ENCODE results near the gene ALDH18A1. TPM values are rescaled to one million over a fixed set of nuclear protein-coding genes. Genes with fewer than 3 reads are reported as not detected.

ALDH18A1 gene
- polyA plus RNA-seq, 1 donor from 2014 or later, result 45.7 TPM

GRCh38 chr10:95660283-95660682 is 3.8 kb upstream of the ALDH18A1 start:
- Histone ChIP-seq H3K79me2 (replicated peaks; ENCODE audit: insufficient read depth, low read length) (no peaks in the 10 kb centered on the region), H3K27ac (ENCODE audit: low read length) (no peak overlapping the region), H3K27me3 (ENCODE audit: insufficient read depth, low read depth, low read length) (no peaks in the 10 kb centered on the region), H3K4me2 (ENCODE audit: low read length) (no peak overlapping the region), H3K9ac (ENCODE audit: low read length) (no peak overlapping the region), H3K9me3 (ENCODE audit: low read length) (no peaks in the 10 kb centered on the region), H3F3A (ENCODE audit: insufficient read depth, low read length, poor library complexity, severe bottlenecking) (no peaks in the 10 kb centered on the region), H3K36me3 (ENCODE audit: insufficient read depth, low read length) (peaks cover 7% of the 10 kb centered on the region), H3K4me3 (ENCODE audit: low read length) (no peak overlapping the region), H2AFZ (ENCODE audit: low read depth, low read length) (no peak overlapping the region), H3K9me2 (ENCODE audit: insufficient read depth, low read length) (no peaks in the 10 kb centered on the region), H4K20me1 (ENCODE audit: insufficient read depth) (no peaks in the 10 kb centered on the region)
- no peak for TF ChIP-seq EP300 (conservative IDR thresholded peaks at IDR 0.05; ENCODE audit: poor library complexity, severe bottlenecking)
- TF ChIP-seq POLR2AphosphoS5 (IDR thresholded peaks at IDR 0.05), result no peak
- no peak for TF ChIP-seq TAF1 (IDR thresholded peaks at IDR 0.05; ENCODE audit: low read depth)
- no peak for TF ChIP-seq MXI1 (conservative IDR thresholded peaks at IDR 0.05; ENCODE audit: poor library complexity, severe bottlenecking)
- TF ChIP-seq RAD21 (conservative IDR thresholded peaks at IDR 0.05), result no peak
- no peak for TF ChIP-seq EZH2 (IDR thresholded peaks at IDR 0.05; ENCODE audit: borderline replicate concordance, insufficient read depth, low read length, poor library complexity, severe bottlenecking)
- TF ChIP-seq CTCF (IDR thresholded peaks at IDR 0.05; ENCODE audit: poor library complexity, severe bottlenecking), result no peak
- TF ChIP-seq SMC3 (conservative IDR thresholded peaks at IDR 0.05; ENCODE audit: poor library complexity), result no peak
- TF ChIP-seq REST (IDR thresholded peaks at IDR 0.05; ENCODE audit: borderline replicate concordance), result no peak

GRCh38 chr10:95657250-95657649 is 739 bp upstream of the ALDH18A1 start:
- Histone ChIP-seq H3F3A (ENCODE audit: insufficient read depth, low read length, poor library complexity, severe bottlenecking) (no peaks in the 10 kb centered on the region), H3K79me2 (replicated peaks; ENCODE audit: insufficient read depth, low read length) (peaks cover 14% of the 10 kb centered on the region), H3K36me3 (ENCODE audit: insufficient read depth, low read length) (no peaks in the 10 kb centered on the region), H3K9me2 (ENCODE audit: insufficient read depth, low read length) (no peaks in the 10 kb centered on the region), H3K27ac (ENCODE audit: low read length) (no peak overlapping the region), H3K9me3 (ENCODE audit: low read length) (no peaks in the 10 kb centered on the region), H3K9ac (ENCODE audit: low read length) (no peak overlapping the region), H2AFZ (ENCODE audit: low read depth, low read length) (no peak overlapping the region), H4K20me1 (ENCODE audit: insufficient read depth) (no peaks in the 10 kb centered on the region), H3K4me3 (ENCODE audit: low read length) (peak overlapping the region; percentile 97), H3K4me2 (ENCODE audit: low read length) (peak overlapping the region; percentile 31), H3K27me3 (ENCODE audit: insufficient read depth, low read depth, low read length) (no peaks in the 10 kb centered on the region)
- no peak for TF ChIP-seq EP300 (conservative IDR thresholded peaks at IDR 0.05; ENCODE audit: poor library complexity, severe bottlenecking)
- no peak for TF ChIP-seq RAD21 (conservative IDR thresholded peaks at IDR 0.05)
- TF ChIP-seq POLR2AphosphoS5 (IDR thresholded peaks at IDR 0.05), result no peak
- no peak for TF ChIP-seq TAF1 (IDR thresholded peaks at IDR 0.05; ENCODE audit: low read depth)
- TF ChIP-seq CTCF (IDR thresholded peaks at IDR 0.05; ENCODE audit: poor library complexity, severe bottlenecking), result no peak
- TF ChIP-seq SMC3 (conservative IDR thresholded peaks at IDR 0.05; ENCODE audit: poor library complexity), result no peak
- TF ChIP-seq EZH2 (IDR thresholded peaks at IDR 0.05; ENCODE audit: borderline replicate concordance, insufficient read depth, low read length, poor library complexity, severe bottlenecking), result no peak
- TF ChIP-seq MXI1 (conservative IDR thresholded peaks at IDR 0.05; ENCODE audit: poor library complexity, severe bottlenecking), result no peak

Data from neural cell (in vitro differentiated cells).